GM18858 (cell line): Measurements from ENCODE around the gene PCDH9.

Experiments used
- ATAC-seq: cut with Tn5 transposase; IDR thresholded peaks from one replicate; pipeline ENCODE4 v1.9.1; 2021; ENCODE audit not compliant: unreplicated experiment

The PCDH9 gene

GRCh38 chr13:66358564-66358963 is 871.6 kb downstream of the PCDH9 start:
- no peak for ATAC-seq

DNA sequence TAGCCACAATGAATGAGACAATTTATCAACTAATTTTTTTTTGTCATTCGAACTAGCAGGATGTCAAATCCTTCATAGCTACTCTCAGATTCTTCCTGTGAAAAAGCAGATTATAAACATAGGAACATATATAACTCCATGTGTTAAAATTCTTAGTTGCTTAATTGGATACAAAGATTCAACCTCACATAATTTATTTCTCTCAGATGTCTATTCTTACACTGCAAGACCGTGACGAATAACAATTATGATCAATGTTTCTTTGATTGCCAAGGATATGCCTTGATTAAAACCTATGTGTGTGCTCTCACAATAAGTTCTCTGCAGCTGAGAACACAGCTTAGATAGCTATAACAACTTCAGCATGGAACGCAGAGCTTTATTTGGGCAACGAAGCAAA is 872.7 kb downstream of the PCDH9 start:
- ATAC-seq, result no peak

DNA sequence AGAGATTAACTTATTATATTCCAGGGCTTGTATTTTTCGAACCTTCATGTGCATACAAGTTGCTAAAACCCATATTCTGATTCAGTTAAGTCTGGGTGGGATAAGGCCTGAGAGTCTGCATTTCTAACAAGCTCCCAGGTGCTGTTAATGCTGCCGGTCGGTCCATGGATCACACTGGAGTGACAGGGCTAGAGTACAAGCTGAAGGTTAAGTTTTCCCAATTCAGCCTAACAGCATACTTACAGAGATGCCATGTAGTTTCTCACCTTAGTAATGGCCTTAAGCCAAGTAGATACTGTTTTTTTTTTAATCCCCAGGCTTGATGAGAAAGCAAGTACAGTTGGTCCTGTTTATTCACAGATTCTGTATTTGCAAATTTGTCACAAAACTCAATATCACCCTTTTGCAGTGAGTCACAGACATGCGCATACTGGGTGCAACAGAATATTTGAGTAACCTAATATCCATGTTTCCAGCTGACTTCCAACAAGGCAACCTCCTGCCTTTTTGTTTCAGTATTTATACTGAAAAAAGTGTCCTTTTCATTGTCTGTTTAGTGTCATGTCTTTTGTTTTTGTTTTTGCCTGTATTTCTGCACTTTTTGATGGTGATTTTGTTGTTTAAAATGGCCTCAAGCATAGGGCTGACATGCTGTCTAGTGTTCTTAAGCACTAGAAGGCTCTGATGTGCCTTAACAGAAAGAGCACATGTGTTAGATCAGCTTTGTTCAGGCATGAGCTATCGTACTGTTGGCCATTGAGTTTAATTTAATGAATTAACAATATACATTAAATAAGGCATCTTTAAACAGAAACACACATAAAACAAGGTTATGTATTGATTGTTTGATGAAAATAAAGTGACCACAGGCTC is 875.0 kb downstream of the PCDH9 start:
- ATAC-seq, result no peak

- ATAC-seq, result no peak
Observed at GRCh38 chr13:66353664-66354063, 876.5 kb downstream of the PCDH9 start.

DNA sequence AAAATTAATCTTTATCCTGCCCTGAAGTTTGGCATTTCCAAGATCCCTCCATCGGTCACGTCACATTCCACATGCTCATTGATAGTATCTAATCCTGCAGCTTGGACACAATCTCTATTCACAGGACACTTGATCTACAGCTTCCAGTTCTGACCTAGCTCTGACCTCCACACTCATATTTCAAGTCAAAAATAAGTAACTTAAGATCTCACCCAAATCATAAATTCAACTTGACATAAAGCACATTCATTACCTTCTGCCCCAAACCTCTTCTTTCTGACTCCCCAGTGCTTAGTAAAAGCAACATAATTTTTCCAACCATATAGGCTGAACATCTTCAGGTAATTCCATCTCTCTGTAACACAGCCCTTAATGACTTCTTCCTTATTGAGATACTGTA is 880.2 kb downstream of the PCDH9 start:
- ATAC-seq, result no peak

- no peak for ATAC-seq
Observed at GRCh38 chr13:66348745-66349690, 881.1 kb downstream of the PCDH9 start.

GRCh38 chr13:66347486-66348117 is 882.5 kb downstream of the PCDH9 start:
- ATAC-seq, result no peak

DNA sequence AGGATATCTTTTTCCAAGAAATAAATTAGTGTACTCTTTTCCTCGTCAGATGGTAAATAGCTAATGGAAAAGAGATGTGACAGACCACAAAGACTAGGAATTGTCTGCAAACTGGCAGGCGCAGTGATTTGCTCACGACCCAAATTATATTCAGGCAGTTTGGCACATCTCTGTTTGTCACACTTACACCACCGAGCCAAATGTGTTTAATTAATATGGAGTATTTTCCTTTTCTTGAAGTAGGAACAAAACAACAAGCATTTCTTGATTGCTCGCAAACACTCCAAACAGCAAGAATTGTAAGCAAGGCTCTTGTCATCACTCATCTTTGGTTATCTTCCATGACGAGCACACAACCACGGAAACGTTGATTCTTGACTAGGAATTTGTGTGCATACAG is 884.2 kb downstream of the PCDH9 start:
- no peak for ATAC-seq

DNA sequence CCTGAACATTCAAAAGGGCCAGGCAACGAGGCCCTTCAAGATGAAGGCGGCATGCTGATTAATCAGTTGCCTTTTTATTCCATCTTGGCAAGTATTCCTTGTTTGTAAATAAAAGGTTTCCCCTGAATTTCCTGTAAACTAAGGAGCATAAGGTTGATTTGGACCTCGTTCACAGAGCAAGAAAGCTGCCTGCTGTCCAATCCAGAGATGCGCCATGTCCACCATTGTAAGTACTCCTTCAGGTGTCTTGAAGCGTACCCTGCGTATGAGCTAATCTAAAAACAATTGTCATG is 884.7 kb downstream of the PCDH9 start:
- no peak for ATAC-seq

DNA sequence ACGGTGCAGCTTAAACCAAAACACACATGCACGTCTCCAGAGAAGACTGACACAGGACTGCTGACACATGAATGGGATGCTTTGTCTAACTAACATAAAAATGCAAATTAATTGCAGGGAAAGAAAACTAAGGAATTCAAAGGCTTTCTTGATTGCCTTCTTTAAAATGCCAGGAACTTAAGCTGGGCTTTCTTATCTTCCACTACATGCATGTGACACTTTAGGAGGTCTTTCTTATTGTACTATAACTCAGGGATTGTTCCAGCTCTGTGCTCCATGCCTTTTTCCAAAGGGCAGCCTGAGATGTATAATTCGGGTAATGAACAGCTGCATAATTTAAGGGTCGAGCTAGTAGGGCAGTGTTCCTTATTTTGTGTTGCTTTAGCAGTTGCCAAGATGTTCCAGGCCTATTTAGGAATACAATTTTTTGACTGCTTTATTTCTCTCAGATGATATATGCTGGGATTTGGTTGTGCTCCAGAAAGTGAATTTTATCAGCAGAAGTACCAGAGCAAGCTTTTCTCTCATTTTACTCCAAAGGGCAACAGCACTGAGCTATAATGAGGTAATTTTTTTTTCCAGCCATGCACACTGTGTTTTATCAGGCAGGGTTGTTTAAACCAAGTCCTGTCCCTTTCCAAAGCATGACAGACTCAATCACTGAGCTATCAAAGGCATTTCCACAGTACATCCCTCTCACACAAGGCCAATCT is 885.2 kb downstream of the PCDH9 start:
- ATAC-seq, result no peak

DNA sequence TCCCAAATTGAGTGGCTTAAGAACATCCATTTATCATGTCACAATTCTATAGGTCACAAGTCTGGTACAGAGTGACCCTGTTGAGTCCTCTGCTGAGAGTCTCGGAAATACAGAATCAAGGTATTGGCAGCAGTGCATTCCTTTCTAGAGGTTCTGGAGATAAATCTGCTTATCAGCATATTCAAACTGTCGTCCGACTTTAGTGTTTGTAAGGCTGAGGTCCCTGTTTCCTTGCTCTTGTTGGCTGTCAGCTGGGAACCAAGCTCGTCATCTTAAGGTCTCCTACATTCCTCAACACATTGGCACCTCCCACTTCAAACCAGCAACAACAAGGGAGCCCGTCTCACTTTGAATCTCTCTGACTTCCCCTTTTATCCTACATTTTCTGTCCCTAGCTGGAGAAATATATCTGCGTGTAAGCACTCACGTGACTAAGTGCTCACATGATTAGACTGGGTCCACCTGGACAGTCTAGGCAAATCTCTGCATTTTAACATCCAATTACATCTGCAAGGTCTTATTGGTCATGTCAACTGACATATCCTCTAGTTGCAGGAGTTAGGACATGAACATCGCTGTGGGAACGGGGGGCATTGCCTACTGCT is 886.8 kb downstream of the PCDH9 start:
- no peak for ATAC-seq

- no peak for ATAC-seq
Observed at GRCh38 chr13:66341635-66342377, 888.3 kb downstream of the PCDH9 start.

GRCh38 chr13:66339214-66339613 is 890.9 kb downstream of the PCDH9 start:
- ATAC-seq, result no peak

- ATAC-seq, result no peak
Observed at GRCh38 chr13:66338542-66338941, 891.6 kb downstream of the PCDH9 start.

DNA sequence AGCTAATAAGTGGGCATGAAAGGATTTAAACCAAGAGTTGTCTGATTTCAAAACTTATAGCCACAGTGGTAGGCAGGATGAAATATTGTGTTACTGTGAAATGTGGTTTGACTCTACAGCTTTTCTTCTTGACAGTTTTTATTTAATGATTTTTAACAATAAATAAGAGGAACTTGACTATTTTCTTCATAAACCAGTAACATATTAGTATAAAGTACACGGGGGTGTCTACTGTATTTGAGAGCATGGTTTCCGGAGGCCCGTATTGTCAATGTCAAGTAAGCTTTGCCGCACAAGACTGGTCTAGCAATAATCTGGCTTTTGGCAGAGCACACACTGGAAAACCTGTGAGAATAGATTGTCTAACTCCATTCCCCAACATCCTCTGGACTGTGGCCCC is 894.5 kb downstream of the PCDH9 start:
- no peak for ATAC-seq

GRCh38 chr13:66329988-66330451 is 900.1 kb downstream of the PCDH9 start:
- no peak for ATAC-seq

DNA sequence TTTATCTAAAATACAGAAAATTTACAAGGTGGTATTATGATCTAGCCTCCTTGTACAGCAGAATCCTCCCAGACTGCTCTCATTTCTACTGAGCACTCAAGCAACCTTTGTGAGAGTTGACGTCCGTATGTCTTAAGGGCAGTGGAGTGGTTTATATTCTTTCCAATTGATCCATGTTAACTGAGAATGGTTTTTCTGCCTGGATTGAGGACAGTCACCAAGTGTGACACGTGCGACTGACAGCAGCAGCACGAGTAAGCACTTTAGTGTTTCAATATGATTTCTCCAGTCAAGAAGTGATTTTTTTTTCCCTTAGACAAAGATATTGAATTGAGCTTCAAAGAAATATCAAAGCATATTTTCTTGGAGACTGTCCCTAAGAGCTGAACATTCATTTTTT is 901.7 kb downstream of the PCDH9 start:
- no peak for ATAC-seq

DNA sequence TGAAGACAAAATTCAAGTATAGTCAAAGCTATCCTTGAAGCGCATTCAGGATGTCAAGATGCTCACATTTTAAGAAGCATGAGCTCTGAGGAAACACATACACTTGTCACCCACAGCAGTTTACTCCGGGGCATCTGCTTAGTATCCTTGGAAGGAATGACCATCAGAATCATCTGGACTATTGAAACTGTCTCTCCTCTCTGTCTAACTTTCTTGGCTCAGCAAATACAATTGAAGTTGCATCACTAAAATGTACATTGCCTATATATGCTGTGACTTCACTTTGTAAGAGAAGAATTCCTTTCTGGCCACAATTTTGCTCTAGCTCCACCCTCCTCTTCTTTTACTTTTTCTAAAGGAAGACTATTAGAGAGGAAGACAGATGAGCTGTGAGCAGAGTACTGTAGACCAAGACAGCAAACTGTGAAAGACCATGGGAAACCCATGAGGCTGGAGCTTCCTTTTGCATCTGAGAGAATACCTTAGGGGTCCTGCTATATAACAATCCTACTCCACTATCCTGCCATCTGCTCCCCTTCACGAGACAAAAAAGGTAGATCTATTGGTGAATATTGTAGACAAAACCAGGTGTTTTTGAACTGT is 906.3 kb downstream of the PCDH9 start:
- ATAC-seq, result no peak

- no peak for ATAC-seq
Observed at GRCh38 chr13:66322936-66323335, 907.2 kb downstream of the PCDH9 start.
